Activated T-helper 1 cell treated with anti-CD3 and anti-CD28 coated beads, Interleukin-12 subunit alpha, Interleukin-12 subunit beta, Interleukin-2, Interleukin-4 antibody, amounts not matched to agents 30 ng/mL and 10 ng/mL and 1 ng/mL, durations not matched to agents 14 hours and 24 hours and 36 hours (primary cell): ENCODE data around the gene ITGA6. TPM values are rescaled to one million over a fixed set of nuclear protein-coding genes. Genes with fewer than 3 reads are reported as not detected.

ENCODE experiments used
- DNase-seq: peaks from one replicate; pipeline ENCODE4 v3.0.0; 2021; ENCODE audit warnings: low spot score
- H3K27ac Mint-ChIP-seq: one replicate; pipeline ENCODE4 v1.8.0; 2021; ENCODE audit warnings: mild to moderate bottlenecking, mixed read lengths
- H3K27me3 Mint-ChIP-seq: one replicate; pipeline ENCODE4 v1.8.0; 2022; ENCODE audit warnings: mild to moderate bottlenecking, moderate library complexity, mixed read lengths; ENCODE audit not compliant: insufficient read depth
- H3K36me3 Mint-ChIP-seq: one replicate; pipeline ENCODE4 v1.8.0; 2021; ENCODE audit warnings: low read depth, mixed read lengths
- H3K4me1 Mint-ChIP-seq: one replicate; pipeline ENCODE4 v1.8.0; 2021; ENCODE audit warnings: low read depth, mixed read lengths
- H3K4me3 Mint-ChIP-seq: one replicate; pipeline ENCODE4 v1.8.0; 2021; ENCODE audit warnings: mild to moderate bottlenecking, moderate library complexity, mixed read lengths
- H3K9me3 Mint-ChIP-seq: one replicate; pipeline ENCODE4 v1.8.0; 2021; ENCODE audit warnings: mixed read lengths
- intact Hi-C: fragments of 100-400 bp; cut with micrococcal nuclease; formaldehyde crosslinking; loops from one replicate; pipeline ENCODE4 v1.15.1; 2024
- total RNA-seq: library from RNA; stranded (reverse); gene quantifications from 2 replicates; pipeline ENCODE4 v1.2.3, GENCODE V29; 2022

The ITGA6 gene
- 1.9 TPM in 2 replicates for total RNA-seq

GRCh38 chr2:172427256-172427989 lies at the start of gene ITGA6:
ITGA6 (plus strand) TSS chr2:172427586.
- Mint-ChIP-seq H3K27me3 (peaks cover 34% of the 10 kb centered on the region), H3K4me1 (peaks cover 45% of the 10 kb centered on the region), H3K36me3 (peaks cover 10% of the 10 kb centered on the region), H3K4me3 (peak within 1 kb of the TSS; percentile 85), H3K9me3 (no peaks in the 10 kb centered on the region), H3K27ac (peak within 1 kb of the TSS; percentile 70)
- intact Hi-C loops, result loop anchor here (1.0 to 5.0 kb wide), 4 partner anchors 10 to 175 kb away; no protein-coding TSS in a partner anchor
- peak; percentile 66 for DNase-seq

GRCh38 chr2:172380436-172381274 lies 46.7 kb upstream of the ITGA6 start:
- H3K4me1 Mint-ChIP-seq, result no peaks in the 10 kb centered on the region
- H3K27ac Mint-ChIP-seq, result no peak overlapping the region
- no peak for DNase-seq
- H3K9me3 Mint-ChIP-seq, result peaks cover 14% of the 10 kb centered on the region
- no peak overlapping the region for H3K4me3 Mint-ChIP-seq
- H3K36me3 Mint-ChIP-seq, result no peaks in the 10 kb centered on the region
- intact Hi-C loops, result no loop called here
- H3K27me3 Mint-ChIP-seq, result peaks cover 7% of the 10 kb centered on the region

- Mint-ChIP-seq H3K27me3 (peaks cover 7% of the 10 kb centered on the region), H3K4me1 (no peaks in the 10 kb centered on the region), H3K27ac (no peak overlapping the region), H3K9me3 (peaks cover 14% of the 10 kb centered on the region), H3K36me3 (no peaks in the 10 kb centered on the region), H3K4me3 (no peak overlapping the region)
- no peak for DNase-seq
- intact Hi-C loops, result no loop called here
These were observed 45.9 kb upstream of the ITGA6 start for GRCh38 chr2:172381275-172382027.

GRCh38 chr2:172387361-172387760 lies 40.0 kb upstream of the ITGA6 start:
- Mint-ChIP-seq H3K27me3 (peaks cover 5% of the 10 kb centered on the region), H3K4me1 (no peaks in the 10 kb centered on the region)

GRCh38 chr2:172389685-172390339 lies 37.6 kb upstream of the ITGA6 start:
- H3K27me3 Mint-ChIP-seq, result peaks cover 2% of the 10 kb centered on the region
- intact Hi-C loops, result no loop called here
- no peak overlapping the region for H3K27ac Mint-ChIP-seq
- no peaks in the 10 kb centered on the region for H3K4me1 Mint-ChIP-seq
- H3K36me3 Mint-ChIP-seq, result no peaks in the 10 kb centered on the region
- H3K4me3 Mint-ChIP-seq, result no peak overlapping the region
- DNase-seq, result no peak
- no peaks in the 10 kb centered on the region for H3K9me3 Mint-ChIP-seq

More at GRCh38 chr2:172387361-172387760, 40.0 kb upstream of the ITGA6 start:
- Mint-ChIP-seq H3K36me3 (no peaks in the 10 kb centered on the region), H3K4me3 (no peak overlapping the region), H3K27ac (no peak overlapping the region), H3K9me3 (no peaks in the 10 kb centered on the region)
- DNase-seq, result no peak
- intact Hi-C loops, result no loop called here

GRCh38 chr2:172394002-172394401 lies 33.4 kb upstream of the ITGA6 start:
- Mint-ChIP-seq H3K9me3 (no peaks in the 10 kb centered on the region), H3K27me3 (peaks cover 7% of the 10 kb centered on the region), H3K4me3 (no peak overlapping the region), H3K27ac (no peak overlapping the region), H3K36me3 (no peaks in the 10 kb centered on the region), H3K4me1 (peaks cover 6% of the 10 kb centered on the region)
- DNase-seq, result no peak
- intact Hi-C loops, result no loop called here

- H3K9me3 Mint-ChIP-seq, result no peaks in the 10 kb centered on the region
- no peak for DNase-seq
- intact Hi-C loops, result no loop called here
- H3K36me3 Mint-ChIP-seq, result no peaks in the 10 kb centered on the region
- H3K4me3 Mint-ChIP-seq, result no peak overlapping the region
- peaks cover 7% of the 10 kb centered on the region for H3K27me3 Mint-ChIP-seq
- H3K4me1 Mint-ChIP-seq, result peaks cover 6% of the 10 kb centered on the region
- H3K27ac Mint-ChIP-seq, result no peak overlapping the region
These were observed 31.9 kb upstream of the ITGA6 start for GRCh38 chr2:172395503-172395902.

- no peaks in the 10 kb centered on the region for H3K9me3 Mint-ChIP-seq
- no peak overlapping the region for H3K4me3 Mint-ChIP-seq
- peaks cover 4% of the 10 kb centered on the region for H3K27me3 Mint-ChIP-seq
- DNase-seq, result no peak
- H3K36me3 Mint-ChIP-seq, result no peaks in the 10 kb centered on the region
- peaks cover 6% of the 10 kb centered on the region for H3K4me1 Mint-ChIP-seq
- intact Hi-C loops, result no loop called here
- H3K27ac Mint-ChIP-seq, result no peak overlapping the region
These were observed 30.1 kb upstream of the ITGA6 start for GRCh38 chr2:172397148-172397834.

- no peaks in the 10 kb centered on the region for H3K36me3 Mint-ChIP-seq
- H3K9me3 Mint-ChIP-seq, result no peaks in the 10 kb centered on the region
- DNase-seq, result no peak
- peaks cover 6% of the 10 kb centered on the region for H3K4me1 Mint-ChIP-seq
- H3K27me3 Mint-ChIP-seq, result peaks cover 4% of the 10 kb centered on the region
- H3K27ac Mint-ChIP-seq, result no peak overlapping the region
- intact Hi-C loops, result no loop called here
- no peak overlapping the region for H3K4me3 Mint-ChIP-seq
These were observed 28.9 kb upstream of the ITGA6 start for GRCh38 chr2:172398440-172398839.

GRCh38 chr2:172399765-172400164 lies 27.6 kb upstream of the ITGA6 start:
- H3K9me3 Mint-ChIP-seq, result no peaks in the 10 kb centered on the region
- no peaks in the 10 kb centered on the region for H3K36me3 Mint-ChIP-seq
- H3K27ac Mint-ChIP-seq, result no peak overlapping the region
- peaks cover 7% of the 10 kb centered on the region for H3K27me3 Mint-ChIP-seq
- no peak for DNase-seq
- intact Hi-C loops, result no loop called here
- H3K4me1 Mint-ChIP-seq, result peaks cover 6% of the 10 kb centered on the region
- no peak overlapping the region for H3K4me3 Mint-ChIP-seq

- H3K27me3 Mint-ChIP-seq, result peaks cover 9% of the 10 kb centered on the region
- no peaks in the 10 kb centered on the region for H3K4me1 Mint-ChIP-seq
- H3K27ac Mint-ChIP-seq, result no peak overlapping the region
- intact Hi-C loops, result no loop called here
- no peak for DNase-seq
- H3K36me3 Mint-ChIP-seq, result no peaks in the 10 kb centered on the region
- H3K4me3 Mint-ChIP-seq, result no peak overlapping the region
- no peaks in the 10 kb centered on the region for H3K9me3 Mint-ChIP-seq
These were observed 25.2 kb upstream of the ITGA6 start for GRCh38 chr2:172402198-172402597.

- H3K4me3 Mint-ChIP-seq, result no peak overlapping the region
- intact Hi-C loops, result no loop called here
- H3K27ac Mint-ChIP-seq, result no peak overlapping the region
- peaks cover 6% of the 10 kb centered on the region for H3K27me3 Mint-ChIP-seq
- no peaks in the 10 kb centered on the region for H3K36me3 Mint-ChIP-seq
- no peaks in the 10 kb centered on the region for H3K9me3 Mint-ChIP-seq
- DNase-seq, result no peak
- H3K4me1 Mint-ChIP-seq, result no peaks in the 10 kb centered on the region
These were observed 24.0 kb upstream of the ITGA6 start for GRCh38 chr2:172403402-172403801.
